Tibial artery (tissue), 4 donors: ENCODE results near the gene BAG1.

Experiments
- DNase-seq, 2 donors: peaks; one replicate each; pipeline ENCODE4 v3.0.0-alpha.2; 2019
- H3K27ac ChIP-seq, 2 donors: fragments of 200-600 bp; sonication (generic) in 1 of 2; 1 replicate in 1 of 2; 2 replicates in 1 of 2; pipeline ENCODE4 v1.5.1; 2018 to 2019; ENCODE audit warnings: mild to moderate bottlenecking in 1 of 2
- H3K27me3 ChIP-seq, 2 donors: fragments of 200-600 bp; sonication (generic) in 1 of 2; one replicate each; pipeline versions ENCODE4 v1.5.1 to v1.6.0; 2016 to 2019
- H3K36me3 ChIP-seq, 3 donors: fragments of 200-600 bp; sonication (generic) in 2 of 3; one replicate each; pipeline ENCODE4 v1.5.1; 2016 to 2019; ENCODE audit warnings: mild to moderate bottlenecking in 2 of 3
- H3K4me1 ChIP-seq, 4 donors: fragments of 200-600 bp; sonication (generic) in 2 of 4; 1 replicate in 3 of 4; 2 replicates in 1 of 4; pipeline ENCODE4 v1.5.1; 2016 to 2019
- H3K4me3 ChIP-seq, 2 donors: fragments of 200-600 bp; sonication (generic) in 1 of 2; 1 replicate in 1 of 2; 2 replicates in 1 of 2; pipeline ENCODE4 v1.5.1; 2018 to 2019; ENCODE audit warnings: mild to moderate bottlenecking in 2 of 2
- H3K9me3 ChIP-seq, 3 donors: fragments of 200-600 bp; sonication (generic) in 1 of 3; one replicate each; pipeline ENCODE4 v1.5.1; 2016 to 2019
- CTCF ChIP-seq, 2 experiments: fragments of 200-600 bp in 1 of 2; fragments of 450-650 bp in 1 of 2; IDR thresholded peaks; one replicate each; pipeline ENCODE4 v1.5.1; 2017 to 2019; ENCODE audit warnings: antibody characterized with exemption in 2 of 2, mild to moderate bottlenecking in 1 of 2, moderate library complexity in 1 of 2
- intact Hi-C: fragments of 100-400 bp; cut with DNase I; formaldehyde crosslinking; loops from one replicate; pipeline ENCODE4 v1.15.0; 2023; ENCODE audit warnings: low total_unique reads

Gene BAG1

GRCh38 chr9:33236571-33236970 is 27.9 kb downstream of the BAG1 start:
- TF ChIP-seq CTCF (IDR thresholded peaks at IDR 0.05): no peak
- peaks cover 0 to 11% of the 10 kb centered on the region in 2 donors for H3K27me3 ChIP-seq
- H3K27ac ChIP-seq: no peak overlapping the region
- intact Hi-C loops: no loop called here
- no peak overlapping the region for H3K4me3 ChIP-seq
- peaks cover 0 to 6% (median 0%) of the 10 kb centered on the region in 4 donors for H3K4me1 ChIP-seq
- H3K36me3 ChIP-seq: no peaks in the 10 kb centered on the region
- H3K9me3 ChIP-seq: no peaks in the 10 kb centered on the region
- DNase-seq: no peak

DNA sequence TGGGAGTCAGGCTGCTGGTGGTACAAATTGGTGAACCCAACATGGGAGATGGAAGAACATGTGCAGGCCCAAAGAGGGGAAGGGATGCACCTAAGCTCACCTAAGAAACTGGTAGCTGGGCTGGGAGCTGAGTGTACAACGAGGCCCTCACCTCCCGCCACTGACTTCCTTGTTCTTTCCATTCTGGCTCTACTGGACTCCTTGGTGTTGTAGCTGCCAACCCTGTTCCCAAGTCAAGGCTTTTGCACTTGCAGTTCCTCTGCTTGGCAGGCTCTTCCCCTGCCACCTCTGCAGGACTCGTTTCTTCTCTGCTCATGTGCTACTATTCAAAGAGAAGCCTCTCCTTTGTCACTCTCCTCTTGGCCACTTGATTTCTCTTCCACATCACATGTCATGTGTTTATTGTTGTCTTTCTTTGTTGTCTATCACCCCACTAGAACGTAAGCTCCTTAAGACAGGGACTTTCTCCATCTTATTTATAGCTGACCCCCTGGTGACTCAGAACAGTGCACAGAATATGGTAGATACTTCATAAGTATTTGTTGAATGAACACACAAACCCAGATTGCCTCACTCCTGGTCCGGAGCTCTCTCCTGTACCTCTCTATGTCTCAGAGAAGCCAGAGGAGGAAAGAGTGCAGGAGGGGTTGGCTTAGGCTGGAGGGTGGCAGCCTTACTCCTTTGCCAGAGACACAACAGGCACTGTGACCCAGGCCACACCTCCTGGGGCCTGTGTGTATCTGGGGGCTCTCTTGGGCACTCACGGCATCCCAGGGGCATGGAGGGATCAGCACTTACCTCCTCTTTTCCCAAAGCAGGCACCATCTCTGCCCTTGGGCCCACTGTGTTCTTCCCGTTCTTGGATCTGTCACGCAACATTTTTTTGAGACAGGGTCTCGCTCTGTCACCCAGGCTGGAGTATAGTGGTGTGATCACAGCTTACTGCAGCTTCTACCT is 29.7 kb downstream of the BAG1 start:
- DNase-seq: peak in 1 of 2 donors; percentile 20
- intact Hi-C loops: no loop called here
- Histone ChIP-seq H3K27me3 (peaks cover 0 to 11% of the 10 kb centered on the region in 2 donors), H3K4me1 (peaks cover 0 to 6% (median 0%) of the 10 kb centered on the region in 4 donors), H3K36me3 (no peaks in the 10 kb centered on the region), H3K9me3 (no peaks in the 10 kb centered on the region), H3K4me3 (no peak overlapping the region), H3K27ac (no peak overlapping the region)
- TF ChIP-seq CTCF (IDR thresholded peaks at IDR 0.05): no peak

DNA sequence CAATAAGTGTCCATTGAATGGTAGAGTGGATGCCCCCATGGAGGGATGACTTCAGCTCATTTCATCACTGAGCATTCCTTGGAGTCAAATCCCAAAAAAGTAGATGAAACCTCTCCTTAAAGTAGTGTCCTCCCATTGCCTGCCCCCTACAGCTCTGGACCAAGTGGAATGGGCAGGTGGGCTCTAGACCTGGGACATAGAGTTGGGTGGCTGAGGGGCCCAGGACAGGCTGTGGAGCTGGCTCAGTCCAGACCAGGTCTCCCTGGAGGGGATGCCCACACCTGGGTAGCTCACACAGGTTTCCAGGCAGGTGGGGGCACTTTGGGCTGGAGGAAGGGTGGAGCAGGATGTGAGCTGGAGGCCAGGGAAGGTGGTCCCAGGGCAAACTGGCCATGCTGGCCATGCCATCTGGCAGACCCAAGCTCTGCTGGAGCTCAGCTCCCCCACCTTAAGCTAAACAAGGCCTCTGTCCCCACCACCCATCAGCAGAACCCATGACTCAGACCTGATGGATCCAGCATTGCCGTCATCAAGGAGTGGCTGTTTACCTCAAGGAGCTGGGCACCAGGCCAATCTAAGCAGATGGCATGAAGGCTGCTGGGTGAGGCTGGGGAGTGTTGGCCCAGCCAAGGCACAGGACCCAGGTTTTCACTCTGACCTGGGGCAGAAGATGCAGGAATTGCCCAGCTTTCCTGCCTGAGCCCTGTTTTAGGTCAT is 30.7 kb downstream of the BAG1 start:
- peaks cover 0 to 11% of the 10 kb centered on the region in 2 donors for H3K27me3 ChIP-seq
- intact Hi-C loops: no loop called here
- H3K27ac ChIP-seq: no peak overlapping the region
- no peak for TF ChIP-seq CTCF (IDR thresholded peaks at IDR 0.05)
- H3K4me3 ChIP-seq: no peak overlapping the region
- no peaks in the 10 kb centered on the region for H3K36me3 ChIP-seq
- peak in 1 of 2 donors; percentile 61 for DNase-seq
- peaks cover 0 to 6% (median 0%) of the 10 kb centered on the region in 4 donors for H3K4me1 ChIP-seq
- H3K9me3 ChIP-seq: no peaks in the 10 kb centered on the region

- Histone ChIP-seq H3K27ac (no peak overlapping the region), H3K4me3 (no peak overlapping the region), H3K4me1 (peaks cover 0 to 6% (median 0%) of the 10 kb centered on the region in 4 donors), H3K36me3 (no peaks in the 10 kb centered on the region), H3K27me3 (peaks cover 0 to 11% of the 10 kb centered on the region in 2 donors), H3K9me3 (no peaks in the 10 kb centered on the region)
- intact Hi-C loops: no loop called here
- no peak for TF ChIP-seq CTCF (IDR thresholded peaks at IDR 0.05)
- no peak for DNase-seq
These were observed 31.7 kb downstream of the BAG1 start for GRCh38 chr9:33232815-33233214.

DNA sequence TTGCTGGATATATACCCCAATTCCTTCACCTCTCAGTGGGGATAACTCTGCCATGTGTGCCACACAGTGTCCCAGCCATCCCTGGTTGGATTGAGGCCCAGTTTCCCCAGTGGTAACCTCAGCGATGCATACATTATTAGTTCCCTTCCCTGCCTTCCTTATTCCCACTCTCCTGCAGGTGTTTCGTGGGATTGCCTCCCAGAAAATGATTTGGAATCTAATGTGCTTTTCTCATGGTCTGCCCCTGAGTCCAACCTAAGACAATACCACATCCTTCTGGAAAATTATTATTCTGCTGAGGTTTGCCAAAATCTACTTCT is 32.9 kb downstream of the BAG1 start:
- Histone ChIP-seq H3K36me3 (no peaks in the 10 kb centered on the region), H3K9me3 (no peaks in the 10 kb centered on the region), H3K4me3 (no peak overlapping the region), H3K27ac (no peak overlapping the region), H3K27me3 (peaks cover 0 to 9% of the 10 kb centered on the region in 2 donors), H3K4me1 (peaks cover 0 to 6% (median 0%) of the 10 kb centered on the region in 4 donors)
- intact Hi-C loops: no loop called here
- DNase-seq: no peak
- no peak for TF ChIP-seq CTCF (IDR thresholded peaks at IDR 0.05)
